Nephron progenitor cell (in vitro differentiated cells): Measurements from ENCODE around the gene GALNT2.

ENCODE experiments used
- DNase-seq: peaks from one replicate; pipeline ENCODE4 v3.0.0; 2021
- H3K27ac Mint-ChIP-seq: 2 replicates; pipeline ENCODE4 v1.8.0; 2021; ENCODE audit warnings: mild to moderate bottlenecking, moderate library complexity, mixed read lengths
- H3K27me3 Mint-ChIP-seq: 2 replicates; pipeline ENCODE4 v1.8.0; 2021; ENCODE audit warnings: mild to moderate bottlenecking, low read depth, mixed read lengths; ENCODE audit not compliant: poor library complexity
- H3K36me3 Mint-ChIP-seq: 2 replicates; pipeline ENCODE4 v1.8.0; 2021; ENCODE audit warnings: low read depth, mixed read lengths
- H3K4me1 Mint-ChIP-seq: 2 replicates; pipeline ENCODE4 v1.8.0; 2021; ENCODE audit warnings: mixed read lengths
- H3K4me3 Mint-ChIP-seq: 2 replicates; pipeline ENCODE4 v1.8.0; 2021; ENCODE audit warnings: mild to moderate bottlenecking, moderate library complexity, mixed read lengths
- H3K9me3 Mint-ChIP-seq: 2 replicates; pipeline ENCODE4 v1.8.0; 2021; ENCODE audit warnings: mild to moderate bottlenecking, moderate library complexity, mixed read lengths
- TF ChIP-seq, protein P1 (sequence below): fragments of 200-600 bp; sonication (generic); IDR thresholded peaks from 2 replicates; pipeline ENCODE4 v1.5.0; 2021; ENCODE audit warnings: antibody characterized with exemption

Gene GALNT2

DNA sequence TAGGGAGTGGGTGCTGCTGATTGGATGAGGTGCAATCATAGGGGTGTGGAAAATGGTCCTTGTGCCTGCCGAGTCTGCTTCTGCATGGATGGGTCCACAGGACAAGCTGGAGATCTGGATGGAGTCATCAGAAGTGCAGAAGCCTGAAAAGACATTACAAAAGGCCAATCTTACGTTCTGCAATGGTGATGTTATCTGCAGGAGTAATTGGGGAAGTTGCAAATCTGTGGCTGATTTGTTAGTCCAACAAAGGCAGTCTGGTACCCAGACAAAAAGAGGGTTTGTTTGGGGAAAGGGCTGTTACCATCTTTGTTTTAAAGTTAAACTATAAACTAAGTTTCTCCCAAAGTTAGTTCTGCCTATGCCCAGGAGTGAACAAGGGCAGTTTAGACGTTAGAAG is 192.6 kb downstream of the GALNT2 start:
- no peak for DNase-seq
- Mint-ChIP-seq H3K4me1 (peaks cover 11% of the 10 kb centered on the region), H3K9me3 (peaks cover 6% of the 10 kb centered on the region), H3K27ac (no peak overlapping the region), H3K36me3 (peaks cover 62% of the 10 kb centered on the region), H3K4me3 (no peak overlapping the region), H3K27me3 (peaks cover 3% of the 10 kb centered on the region)
- TF ChIP-seq, protein P1, sequence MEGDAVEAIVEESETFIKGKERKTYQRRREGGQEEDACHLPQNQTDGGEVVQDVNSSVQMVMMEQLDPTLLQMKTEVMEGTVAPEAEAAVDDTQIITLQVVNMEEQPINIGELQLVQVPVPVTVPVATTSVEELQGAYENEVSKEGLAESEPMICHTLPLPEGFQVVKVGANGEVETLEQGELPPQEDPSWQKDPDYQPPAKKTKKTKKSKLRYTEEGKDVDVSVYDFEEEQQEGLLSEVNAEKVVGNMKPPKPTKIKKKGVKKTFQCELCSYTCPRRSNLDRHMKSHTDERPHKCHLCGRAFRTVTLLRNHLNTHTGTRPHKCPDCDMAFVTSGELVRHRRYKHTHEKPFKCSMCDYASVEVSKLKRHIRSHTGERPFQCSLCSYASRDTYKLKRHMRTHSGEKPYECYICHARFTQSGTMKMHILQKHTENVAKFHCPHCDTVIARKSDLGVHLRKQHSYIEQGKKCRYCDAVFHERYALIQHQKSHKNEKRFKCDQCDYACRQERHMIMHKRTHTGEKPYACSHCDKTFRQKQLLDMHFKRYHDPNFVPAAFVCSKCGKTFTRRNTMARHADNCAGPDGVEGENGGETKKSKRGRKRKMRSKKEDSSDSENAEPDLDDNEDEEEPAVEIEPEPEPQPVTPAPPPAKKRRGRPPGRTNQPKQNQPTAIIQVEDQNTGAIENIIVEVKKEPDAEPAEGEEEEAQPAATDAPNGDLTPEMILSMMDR: no peak

DNA sequence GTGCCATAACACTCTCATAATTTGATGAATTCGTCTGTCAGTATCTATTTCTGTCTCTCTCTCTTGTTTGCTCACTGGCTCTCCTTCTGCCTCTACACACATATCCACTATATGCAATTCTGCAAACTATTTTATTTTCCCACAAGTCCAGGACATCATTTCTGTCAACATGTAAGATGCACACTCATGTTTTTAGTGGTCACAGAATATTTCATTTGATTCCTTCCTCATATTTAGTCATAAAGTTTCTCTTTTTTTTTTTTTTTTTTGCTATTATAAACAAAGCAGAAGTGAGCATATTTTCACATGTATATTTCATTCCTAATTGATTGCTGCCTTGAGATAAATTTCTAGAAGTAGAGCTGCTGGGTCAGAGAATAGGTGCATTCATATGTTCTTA is 193.8 kb downstream of the GALNT2 start:
- DNase-seq: no peak
- peaks cover 60% of the 10 kb centered on the region for H3K36me3 Mint-ChIP-seq
- no peak overlapping the region for H3K4me3 Mint-ChIP-seq
- peaks cover 11% of the 10 kb centered on the region for H3K4me1 Mint-ChIP-seq
- H3K27ac Mint-ChIP-seq: no peak overlapping the region
- TF ChIP-seq, protein P1: no peak
- H3K9me3 Mint-ChIP-seq: peaks cover 6% of the 10 kb centered on the region
- peaks cover 3% of the 10 kb centered on the region for H3K27me3 Mint-ChIP-seq

DNA sequence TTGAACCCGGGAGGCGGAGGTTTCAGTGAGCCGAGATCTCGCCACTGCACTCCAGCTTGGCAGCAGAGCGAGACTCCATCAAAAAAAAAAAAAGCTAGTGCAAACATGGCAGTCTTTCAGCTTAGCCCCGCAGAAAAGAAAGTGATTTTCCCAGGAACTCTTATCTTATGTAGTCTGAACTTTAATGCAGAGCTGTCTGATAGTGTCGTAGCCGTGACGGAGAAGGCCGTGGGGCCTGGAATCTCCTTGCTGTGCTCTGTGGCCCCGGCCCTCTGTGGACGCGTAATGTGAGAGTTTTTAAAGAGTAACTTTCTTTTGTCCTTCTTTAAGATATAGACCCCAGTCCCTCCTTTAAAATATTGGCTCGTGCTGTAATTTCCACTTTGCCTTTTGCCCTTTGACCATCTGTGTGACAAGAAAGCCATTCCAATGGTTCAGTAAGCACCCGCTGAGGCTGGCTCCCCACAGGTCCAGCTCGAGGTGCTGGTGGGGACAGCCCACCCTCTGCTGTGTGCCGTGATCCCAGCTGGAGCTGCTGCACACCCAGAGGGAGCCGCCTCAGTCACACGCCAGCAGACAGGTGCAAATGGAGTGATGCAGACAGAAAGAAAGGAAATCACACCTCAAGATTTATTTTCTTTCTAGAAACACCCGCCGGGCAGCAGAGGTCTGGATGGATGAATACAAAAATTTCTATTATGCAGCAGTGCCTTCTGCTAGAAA is 195.1 kb downstream of the GALNT2 start:
- peaks cover 11% of the 10 kb centered on the region for H3K4me1 Mint-ChIP-seq
- H3K9me3 Mint-ChIP-seq: peaks cover 6% of the 10 kb centered on the region
- DNase-seq: no peak
- H3K36me3 Mint-ChIP-seq: peaks cover 55% of the 10 kb centered on the region
- TF ChIP-seq, protein P1: no peak
- H3K27me3 Mint-ChIP-seq: peaks cover 3% of the 10 kb centered on the region
- H3K4me3 Mint-ChIP-seq: no peak overlapping the region
- H3K27ac Mint-ChIP-seq: no peak overlapping the region

DNA sequence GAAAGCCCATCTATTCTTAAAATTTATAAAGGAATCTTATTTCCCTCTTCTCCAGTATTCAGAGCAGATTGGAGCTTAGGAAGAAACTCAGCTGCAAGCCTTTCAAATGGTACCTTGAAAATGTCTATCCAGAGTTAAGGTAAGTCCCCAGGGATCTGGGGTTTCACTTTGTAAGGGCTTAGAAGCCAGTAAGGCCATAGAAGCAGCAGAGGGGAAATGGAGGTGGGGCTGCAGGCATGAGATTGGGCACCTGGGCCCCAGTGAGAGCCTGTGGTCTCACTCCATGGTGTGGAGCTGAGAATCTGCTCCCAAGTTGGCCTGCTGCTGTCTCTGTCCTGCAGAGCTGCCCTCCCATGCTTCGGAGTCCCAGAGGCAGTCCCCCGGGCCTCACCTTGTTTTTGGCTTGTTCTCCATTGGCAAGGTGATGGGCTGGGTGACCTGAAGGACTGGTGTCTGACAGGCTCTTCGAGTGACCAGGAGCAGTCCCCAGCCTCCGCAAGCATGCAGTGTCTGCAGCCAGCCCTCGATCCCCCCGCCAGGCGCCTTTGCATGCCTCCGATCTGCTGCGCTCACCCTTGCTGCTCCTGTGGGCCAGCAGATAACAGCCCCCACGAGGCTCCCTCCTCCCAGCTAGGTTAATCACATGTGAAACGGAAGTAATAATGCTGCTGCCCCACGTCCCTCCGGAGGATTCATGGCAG is 196.0 kb downstream of the GALNT2 start:
- no peak for DNase-seq
- no peak overlapping the region for H3K27ac Mint-ChIP-seq
- H3K9me3 Mint-ChIP-seq: peaks cover 6% of the 10 kb centered on the region
- H3K36me3 Mint-ChIP-seq: peaks cover 50% of the 10 kb centered on the region
- peaks cover 3% of the 10 kb centered on the region for H3K27me3 Mint-ChIP-seq
- TF ChIP-seq, protein P1: no peak
- peaks cover 20% of the 10 kb centered on the region for H3K4me1 Mint-ChIP-seq
- H3K4me3 Mint-ChIP-seq: no peak overlapping the region

DNA sequence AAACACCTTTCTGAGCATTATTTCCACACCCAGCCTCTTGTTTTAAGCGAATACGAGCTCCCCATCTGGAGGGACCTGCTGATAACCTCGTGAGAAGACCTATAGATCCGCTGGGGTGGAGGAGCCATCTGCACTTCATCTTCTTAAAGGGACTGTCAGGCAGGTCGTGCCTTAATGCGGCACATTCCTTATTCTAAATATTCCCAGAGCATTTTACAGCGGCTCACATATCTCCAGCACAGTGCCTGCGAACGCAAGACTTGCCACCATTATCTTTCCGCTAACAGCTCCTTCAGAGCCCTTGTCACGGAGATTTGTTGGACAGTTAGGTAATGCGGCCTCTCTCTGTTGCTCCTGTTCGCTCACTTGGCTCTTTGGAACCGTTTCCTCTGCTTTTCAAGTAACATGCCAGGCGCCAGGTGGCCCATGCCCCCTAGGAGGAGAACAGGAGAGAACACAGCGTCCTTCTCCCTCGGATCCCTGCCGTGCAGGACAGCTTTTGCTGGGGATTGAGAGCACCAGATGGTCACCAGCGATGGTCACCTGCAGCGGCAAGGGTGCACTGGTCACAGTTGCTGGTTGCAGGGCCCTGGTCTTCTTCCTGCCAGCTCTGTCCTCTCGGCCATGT is 196.6 kb downstream of the GALNT2 start:
- Mint-ChIP-seq H3K27ac (no peak overlapping the region), H3K4me3 (no peak overlapping the region), H3K27me3 (peaks cover 3% of the 10 kb centered on the region), H3K36me3 (peaks cover 43% of the 10 kb centered on the region), H3K9me3 (peaks cover 6% of the 10 kb centered on the region), H3K4me1 (peaks cover 26% of the 10 kb centered on the region)
- DNase-seq: no peak
- TF ChIP-seq, protein P1: no peak
